ENCODE data around the gene RBM8A. TPM values are rescaled to one million over a fixed set of nuclear protein-coding genes. Genes with fewer than 3 reads are reported as not detected.

The RBM8A gene
- total RNA-seq, 2 experiments from 2014 or later = 293 to 330 TPM

GRCh38 chr1:145893306-145894055 is 33.8 kb downstream of the RBM8A start:
- ATAC-seq = no peak

GRCh38 chr1:145892486-145893087 is 34.7 kb downstream of the RBM8A start:
- Mint-ChIP-seq H3K36me3 (ENCODE audit: low read depth) (no peaks in the 10 kb centered on the region), H3K27me3 (no peaks in the 10 kb centered on the region), H3K4me1 (no peaks in the 10 kb centered on the region), H3K27ac (no peak overlapping the region), H3K9me3 (ENCODE audit: low read depth) (no peaks in the 10 kb centered on the region), H3K4me3 (no peak overlapping the region)
- intact Hi-C loops (cut with DNase I, micrococcal nuclease) = loop anchor here (1.0 to 5.0 kb wide), 4 partner anchors 14 to 118 kb away; partner anchors contain the start of gene NUDT17 (in 1 of the 2)
- ChIA-PET CTCF (interaction anchor here (0.6 to 3.1 kb wide), 16 partner anchors 8 to 116 kb away, joined by 3 to 20 read pairs (median 4); partner anchors contain the start of genes ITGA10, NUDT17 and RBM8A), POLR2A (interaction anchor here (0.6 kb wide), 1 partner anchor 33 kb away, joined by 3 read pairs; no protein-coding TSS in a partner anchor)
- DNase-seq (no peak), ATAC-seq (no peak)

More at GRCh38 chr1:145893306-145894055, 33.8 kb downstream of the RBM8A start:
- peaks cover 1% of the 10 kb centered on the region for H3K36me3 Mint-ChIP-seq (ENCODE audit: low read depth)
- H3K4me3 Mint-ChIP-seq = no peak overlapping the region
- CTCF ChIA-PET = interaction anchor here (0.6 to 3.1 kb wide), 9 partner anchors 7 to 48 kb away, joined by 3 to 20 read pairs (median 5); partner anchors contain the start of genes ITGA10, NUDT17 and RBM8A
- no peak overlapping the region for H3K27ac Mint-ChIP-seq
- H3K9me3 Mint-ChIP-seq (ENCODE audit: low read depth) = no peaks in the 10 kb centered on the region
- intact Hi-C loops (cut with DNase I, micrococcal nuclease) = loop anchor here (1.0 to 5.0 kb wide), 4 partner anchors 13 to 117 kb away; partner anchors contain the start of gene NUDT17 (in 1 of the 2)
- DNase-seq = no peak
- H3K4me1 Mint-ChIP-seq = no peaks in the 10 kb centered on the region
- no peaks in the 10 kb centered on the region for H3K27me3 Mint-ChIP-seq
- POLR2A ChIA-PET = no interaction called here

- no peak overlapping the region for H3K4me3 Mint-ChIP-seq
- no peaks in the 10 kb centered on the region for H3K27me3 Mint-ChIP-seq
- no peaks in the 10 kb centered on the region for H3K4me1 Mint-ChIP-seq
- no peak overlapping the region for H3K27ac Mint-ChIP-seq
- ChIA-PET CTCF (interaction anchor here (0.6 to 3.1 kb wide), 17 partner anchors 9 to 124 kb away, joined by 3 to 20 read pairs (median 5); partner anchors contain the start of genes ITGA10, NUDT17 and RBM8A), POLR2A (interaction anchor here (0.6 to 1.0 kb wide), 2 partner anchors 32 to 160 kb away, joined by 3 to 4 read pairs; no protein-coding TSS in a partner anchor)
- DNase-seq = peak; percentile 74
- no peaks in the 10 kb centered on the region for H3K9me3 Mint-ChIP-seq (ENCODE audit: low read depth)
- H3K36me3 Mint-ChIP-seq (ENCODE audit: low read depth) = no peaks in the 10 kb centered on the region
- peak; percentile 78 for ATAC-seq
- intact Hi-C loops (cut with DNase I, micrococcal nuclease) = loop anchor here (1.0 to 5.0 kb wide), 4 partner anchors 15 to 121 kb away; partner anchors contain the start of gene NUDT17 (in 1 of the 2)
These were observed 35.4 kb downstream of the RBM8A start for GRCh38 chr1:145891587-145892485.

GRCh38 chr1:145891143-145891542 is 36.1 kb downstream of the RBM8A start:
- Mint-ChIP-seq H3K36me3 (ENCODE audit: low read depth) (no peaks in the 10 kb centered on the region), H3K9me3 (ENCODE audit: low read depth) (no peaks in the 10 kb centered on the region), H3K27ac (no peak overlapping the region), H3K4me3 (no peak overlapping the region), H3K27me3 (no peaks in the 10 kb centered on the region), H3K4me1 (peaks cover 2% of the 10 kb centered on the region)
- POLR2A ChIA-PET = interaction anchor here (1.0 kb wide), 1 partner anchor 160 kb away, joined by 4 read pairs; no protein-coding TSS in a partner anchor
- DNase-seq (no peak), ATAC-seq (no peak)
- intact Hi-C loops (cut with DNase I, micrococcal nuclease) = loop anchor here in 1 of 2 experiments (1.0 to 5.0 kb wide), 2 partner anchors 44 to 122 kb away; partner anchors contain the start of gene NUDT17
- CTCF ChIA-PET = interaction anchor here (0.7 to 3.1 kb wide), 14 partner anchors 8 to 125 kb away, joined by 3 to 20 read pairs (median 5); partner anchors contain the start of genes ITGA10, NUDT17 and RBM8A

GRCh38 chr1:145889722-145890121 is 37.6 kb downstream of the RBM8A start:
- H3K27ac Mint-ChIP-seq = no peak overlapping the region
- DNase-seq = no peak
- no peaks in the 10 kb centered on the region for H3K9me3 Mint-ChIP-seq (ENCODE audit: low read depth)
- H3K4me3 Mint-ChIP-seq = no peak overlapping the region
- ATAC-seq = no peak
- H3K27me3 Mint-ChIP-seq = peaks cover 7% of the 10 kb centered on the region
- peaks cover 13% of the 10 kb centered on the region for H3K4me1 Mint-ChIP-seq
- intact Hi-C loops (cut with DNase I, micrococcal nuclease) = loop anchor here in 1 of 2 experiments (5.0 kb wide), 1 partner anchor 42 kb away; the partner anchor contains the start of gene NUDT17
- CTCF ChIA-PET = interaction anchor here (0.9 to 1.2 kb wide), 3 partner anchors 9 to 44 kb away, joined by 3 to 5 read pairs (median 5); partner anchors contain the start of genes NUDT17 and RBM8A
- no peaks in the 10 kb centered on the region for H3K36me3 Mint-ChIP-seq (ENCODE audit: low read depth)
- POLR2A ChIA-PET = no interaction called here

GRCh38 chr1:145887631-145888030 is 39.7 kb downstream of the RBM8A start:
- no peak for ATAC-seq
- Mint-ChIP-seq H3K27ac (no peak overlapping the region), H3K36me3 (ENCODE audit: low read depth) (no peaks in the 10 kb centered on the region), H3K4me3 (no peak overlapping the region), H3K9me3 (ENCODE audit: low read depth) (no peaks in the 10 kb centered on the region), H3K4me1 (peaks cover 14% of the 10 kb centered on the region), H3K27me3 (peaks cover 17% of the 10 kb centered on the region)
- no peak for DNase-seq
- intact Hi-C loops (cut with DNase I, micrococcal nuclease) = loop anchor here in 1 of 2 experiments (2.0 kb wide), 2 partner anchors 23 to 77 kb away; partner anchors contain the start of genes ANKRD34A, ITGA10 and POLR3GL
- CTCF ChIA-PET = interaction anchor here (0.7 to 1.6 kb wide), 2 partner anchors 15 to 42 kb away, joined by 5 read pairs; partner anchors contain the start of gene NUDT17
- POLR2A ChIA-PET = no interaction called here

GRCh38 chr1:145886816-145887215 is 40.5 kb downstream of the RBM8A start:
- H3K27ac Mint-ChIP-seq = no peak overlapping the region
- no peak for DNase-seq
- CTCF ChIA-PET = interaction anchor here (1.6 kb wide), 1 partner anchor 41 kb away, joined by 5 read pairs; the partner anchor contains the start of gene NUDT17
- ATAC-seq = no peak
- H3K4me1 Mint-ChIP-seq = peaks cover 14% of the 10 kb centered on the region
- POLR2A ChIA-PET = interaction anchor here (2.3 kb wide), 1 partner anchor 28 kb away, joined by 8 read pairs; the partner anchor contains the start of gene PIAS3
- no peaks in the 10 kb centered on the region for H3K9me3 Mint-ChIP-seq (ENCODE audit: low read depth)
- peaks cover 17% of the 10 kb centered on the region for H3K27me3 Mint-ChIP-seq
- no peaks in the 10 kb centered on the region for H3K36me3 Mint-ChIP-seq (ENCODE audit: low read depth)
- peak overlapping the region; percentile 72 for H3K4me3 Mint-ChIP-seq
- intact Hi-C loops (cut with DNase I, micrococcal nuclease) = loop anchor here in 1 of 2 experiments (2.0 kb wide), 2 partner anchors 24 to 78 kb away; partner anchors contain the start of genes ANKRD34A, ITGA10 and POLR3GL

- intact Hi-C loops (cut with DNase I, micrococcal nuclease) = loop anchor here in 1 of 2 experiments (2.0 kb wide), 2 partner anchors 24 to 78 kb away; partner anchors contain the start of genes ANKRD34A, ITGA10 and POLR3GL
- POLR2A ChIA-PET = interaction anchor here (2.3 kb wide), 1 partner anchor 27 kb away, joined by 8 read pairs; the partner anchor contains the start of gene PIAS3
- DNase-seq (no peak), ATAC-seq (peak; percentile 1)
- H3K9me3 Mint-ChIP-seq (ENCODE audit: low read depth) = no peaks in the 10 kb centered on the region
- peaks cover 14% of the 10 kb centered on the region for H3K4me1 Mint-ChIP-seq
- CTCF ChIA-PET = interaction anchor here (1.1 to 4.1 kb wide), 3 partner anchors 14 to 42 kb away, joined by 4 to 30 read pairs (median 5); partner anchors contain the start of gene NUDT17
- H3K36me3 Mint-ChIP-seq (ENCODE audit: low read depth) = no peaks in the 10 kb centered on the region
- H3K27me3 Mint-ChIP-seq = peaks cover 17% of the 10 kb centered on the region
- H3K4me3 Mint-ChIP-seq = peak overlapping the region; percentile 72
- no peak overlapping the region for H3K27ac Mint-ChIP-seq
These were observed 40.9 kb downstream of the RBM8A start for GRCh38 chr1:145886390-145886789.

GRCh38 chr1:145885738-145886287 is 41.5 kb downstream of the RBM8A start, which contains the start of gene ANKRD35:
TSS of gene ANKRD35 (minus strand) at chr1:145885866. CDS start at chr1:145885758, 108 bp downstream.
- H3K36me3 Mint-ChIP-seq (ENCODE audit: low read depth) = no peaks in the 10 kb centered on the region
- intact Hi-C loops (cut with DNase I, micrococcal nuclease) = loop anchor here (1.0 to 2.0 kb wide), 9 partner anchors 13 to 111 kb away; partner anchors contain the start of genes PIAS3 (in 2 of the 2), ANKRD34A (in 1 of the 2), ITGA10 (in 1 of the 2) and NUDT17 (in 1 of the 2)
- ChIA-PET CTCF (interaction anchor here (0.7 to 4.1 kb wide), 7 partner anchors 14 to 136 kb away, joined by 3 to 30 read pairs (median 4); partner anchors contain the start of genes HJV, NUDT17 and PIAS3), POLR2A (interaction anchor here (1.0 to 2.3 kb wide), 3 partner anchors 13 to 72 kb away, joined by 3 to 8 read pairs (median 4); partner anchors contain the start of genes LIX1L and PIAS3)
- ATAC-seq = peak; percentile 100
- peak within 1 kb of the TSS; percentile 72 for H3K4me3 Mint-ChIP-seq
- no peak within 1 kb of the TSS for H3K27ac Mint-ChIP-seq
- H3K4me1 Mint-ChIP-seq = peaks cover 14% of the 10 kb centered on the region
- peak; percentile 92 for DNase-seq
- H3K9me3 Mint-ChIP-seq (ENCODE audit: low read depth) = no peaks in the 10 kb centered on the region
- peaks cover 17% of the 10 kb centered on the region for H3K27me3 Mint-ChIP-seq

Data from activated CD4-positive, alpha-beta T cell treated with anti-CD3 and anti-CD28 coated beads for 36 hours (primary cell).